RPMI7951 (cell line): ENCODE data around the gene DPY30. TPM values are rescaled to one million over a fixed set of nuclear protein-coding genes. Genes with fewer than 3 reads are reported as not detected.

Experiments used
- total RNA-seq: library from RNA; depleted of rRNA; stranded (reverse); fragments of >200 nt; shearing (Covaris generic); gene quantifications from 2 replicates; pipeline ENCODE4 v1.2.3, GENCODE V29; 2014; rRNA removed

DPY30 gene
- total RNA-seq, 1 experiment from 2014 or later, result 158 TPM

Other genes with a start within 250 kb of the DPY30 start
- 74.3 and 78.6 TPM in 2 replicates for gene MEMO1, start 28.8 kb downstream of the DPY30 start, total RNA-seq
- gene SPAST, start 23.8 kb upstream of the DPY30 start, total RNA-seq, result 19.9 and 23.6 TPM in 2 replicates
- gene SLC30A6, start 126.1 kb upstream of the DPY30 start, total RNA-seq, result 28.8 and 34.1 TPM in 2 replicates
- gene NLRC4, start 225.1 kb upstream of the DPY30 start, total RNA-seq, result not detected in 2 replicates
- gene YIPF4, start 238.1 kb upstream of the DPY30 start, total RNA-seq, result 38.0 and 39.0 TPM in 2 replicates